H9 (cell line): ENCODE data around the gene CACNA1F. TPM values are rescaled to one million over a fixed set of nuclear protein-coding genes. Genes with fewer than 3 reads are reported as not detected.
A peak's percentile ranks its signal among the peaks of the same experiment; 100 is the strongest.

Source experiments
- DNase-seq: peaks from one replicate; pipeline ENCODE4 v3.0.0-alpha.2; 2017
- H2AFZ ChIP-seq: one replicate; pipeline ENCODE4 v1.6.1; 2013; ENCODE audit warnings: mild to moderate bottlenecking, low read length, control low read depth, moderate library complexity
- H2AK5ac ChIP-seq: 2 replicates; pipeline ENCODE4 v1.6.1; 2013; ENCODE audit warnings: low read length, control low read depth, mixed read lengths; ENCODE audit not compliant: insufficient read length
- H2BK120ac ChIP-seq: one replicate; pipeline ENCODE4 v1.6.1; 2013; ENCODE audit warnings: low read depth, mild to moderate bottlenecking, low read length, control low read depth, inconsistent platforms; ENCODE audit not compliant: poor library complexity, severe bottlenecking
- H2BK12ac ChIP-seq: 2 replicates; pipeline ENCODE4 v1.6.1; 2013; ENCODE audit warnings: low read length, control low read depth, mixed read lengths, low read depth; ENCODE audit not compliant: insufficient read length
- H2BK15ac ChIP-seq: 2 replicates; pipeline ENCODE4 v1.6.1; 2013; ENCODE audit warnings: low read depth, low read length, control low read depth
- H2BK20ac ChIP-seq: one replicate; pipeline ENCODE4 v1.6.1; 2013; ENCODE audit warnings: low read depth, mild to moderate bottlenecking, low read length, control low read depth, inconsistent platforms; ENCODE audit not compliant: poor library complexity, severe bottlenecking
- H2BK5ac ChIP-seq: 2 replicates; pipeline ENCODE4 v1.6.1; 2013; ENCODE audit warnings: low read length, control low read depth, mixed read lengths; ENCODE audit not compliant: insufficient read length
- H3K14ac ChIP-seq: 2 replicates; pipeline ENCODE4 v1.6.1; 2013; ENCODE audit warnings: low read length, control low read depth; ENCODE audit not compliant: insufficient read depth
- H3K18ac ChIP-seq: 2 replicates; pipeline ENCODE4 v1.6.1; 2013; ENCODE audit warnings: low read depth, mild to moderate bottlenecking, mixed read lengths, low read length, control low read depth; ENCODE audit not compliant: insufficient read length
- H3K23ac ChIP-seq: 2 replicates; pipeline ENCODE4 v1.6.1; 2013; ENCODE audit warnings: low read length, control low read depth, mixed read lengths, low read depth; ENCODE audit not compliant: insufficient read length
- H3K23me2 ChIP-seq: 2 replicates; pipeline ENCODE4 v1.6.1; 2013; ENCODE audit warnings: low read depth, mild to moderate bottlenecking, mixed read lengths, low read length, control low read depth; ENCODE audit not compliant: insufficient read length, poor library complexity, severe bottlenecking
- H3K27ac ChIP-seq: 2 replicates; pipeline ENCODE4 v1.5.1; 2013; ENCODE audit warnings: low read length, control low read depth, mixed read lengths, low read depth; ENCODE audit not compliant: insufficient read length
- H3K27me3 ChIP-seq: 2 replicates; pipeline ENCODE4 v1.6.1; 2013; ENCODE audit warnings: low read length, control low read depth, inconsistent platforms; ENCODE audit not compliant: insufficient read depth
- H3K4ac ChIP-seq: 2 replicates; pipeline ENCODE4 v1.6.1; 2013; ENCODE audit warnings: low read depth, mild to moderate bottlenecking, control low read depth, inconsistent platforms, low read length, moderate library complexity
- H3K4me1 ChIP-seq: 2 replicates; pipeline ENCODE4 v1.6.1; 2013; ENCODE audit warnings: low read length, control low read depth, inconsistent platforms; ENCODE audit not compliant: insufficient read depth
- H3K4me2 ChIP-seq: 2 replicates; pipeline ENCODE4 v1.6.1; 2013; ENCODE audit warnings: low read length, control low read depth, mixed read lengths; ENCODE audit not compliant: insufficient read length, insufficient read depth
- H3K56ac ChIP-seq: 2 replicates; pipeline ENCODE4 v1.6.1; 2013; ENCODE audit warnings: low read depth, mild to moderate bottlenecking, mixed read lengths, low read length, control low read depth; ENCODE audit not compliant: insufficient read length
- H3K79me1 ChIP-seq: 2 replicates; pipeline ENCODE4 v1.6.1; 2013; ENCODE audit warnings: low read depth, mild to moderate bottlenecking, moderate library complexity, low read length, control low read depth, inconsistent platforms; ENCODE audit not compliant: insufficient read depth, poor library complexity, severe bottlenecking
- H3K79me2 ChIP-seq: 2 replicates; pipeline ENCODE4 v1.6.1; 2013; ENCODE audit warnings: low read length, control low read depth, inconsistent platforms; ENCODE audit not compliant: insufficient read depth
- H3K9ac ChIP-seq: 2 replicates; pipeline ENCODE4 v1.6.1; 2013; ENCODE audit warnings: low read length, control low read depth, mixed read lengths; ENCODE audit not compliant: insufficient read length; ENCODE audit errors: extremely low read depth
- H3K9me3 ChIP-seq: one replicate; pipeline ENCODE4 v1.6.1; 2013; ENCODE audit warnings: low read depth, low read length, inconsistent platforms; ENCODE audit not compliant: control insufficient read depth
- H3T11ph ChIP-seq: one replicate; pipeline ENCODE4 v1.6.1; 2013; ENCODE audit warnings: mild to moderate bottlenecking, low read length, control low read depth, inconsistent platforms
- H4K20me1 ChIP-seq: one replicate; pipeline ENCODE4 v1.6.1; 2013; ENCODE audit not compliant: control insufficient read depth, insufficient read length, insufficient read depth
- H4K5ac ChIP-seq: 2 replicates; pipeline ENCODE4 v1.6.1; 2013; ENCODE audit warnings: low read depth, mild to moderate bottlenecking, mixed read lengths, low read length, control low read depth; ENCODE audit not compliant: insufficient read length
- H4K8ac ChIP-seq: replicated peaks from 2 replicates; pipeline ENCODE4 v1.6.1; 2013; ENCODE audit warnings: low read length, control low read depth, mixed read lengths, low read depth; ENCODE audit not compliant: insufficient read length
- H4K91ac ChIP-seq: 2 replicates; pipeline ENCODE4 v1.6.1; 2013; ENCODE audit warnings: low read depth, mild to moderate bottlenecking, moderate library complexity, mixed read lengths, low read length, control low read depth; ENCODE audit not compliant: insufficient read length
- H3K27ac Mint-ChIP-seq, 3 experiments: 2 replicates in 2 of 3; 3 replicates in 1 of 3; pipeline ENCODE4 v1.8.0; 2020 to 2021; ENCODE audit warnings: mixed read lengths in 3 of 3, mild to moderate bottlenecking in 1 of 3, moderate library complexity in 1 of 3
- H3K27me3 Mint-ChIP-seq: 2 replicates; pipeline ENCODE4 v1.8.0; 2021; ENCODE audit warnings: low read depth, mild to moderate bottlenecking, moderate library complexity, mixed read lengths
- H3K36me3 Mint-ChIP-seq, 3 experiments: 2 replicates in 2 of 3; 3 replicates in 1 of 3; pipeline ENCODE4 v1.8.0; 2020 to 2021; ENCODE audit warnings: low read depth in 3 of 3, mixed read lengths in 3 of 3; ENCODE audit not compliant: insufficient read depth in 1 of 3
- H3K4me1 Mint-ChIP-seq, 2 experiments: 2 replicates each; pipeline ENCODE4 v1.8.0; 2020; ENCODE audit warnings: mixed read lengths in 2 of 2
- H3K4me3 Mint-ChIP-seq, 2 experiments: 2 replicates in 1 of 2; 3 replicates in 1 of 2; pipeline ENCODE4 v1.8.0; 2020 to 2021; ENCODE audit warnings: mild to moderate bottlenecking in 2 of 2, mixed read lengths in 2 of 2, moderate library complexity in 1 of 2
- H3K9me3 Mint-ChIP-seq, 2 experiments: 2 replicates in 1 of 2; 3 replicates in 1 of 2; pipeline ENCODE4 v1.8.0; 2020; ENCODE audit warnings: mild to moderate bottlenecking in 2 of 2, mixed read lengths in 2 of 2, moderate library complexity in 1 of 2
- WGBS: extraction: QIAGEN DNeasy Blood & Tissue Kit; methylation state at CpG from one replicate; pipeline ENCODE4 v1.1.7; 2013; ENCODE audit warnings: missing lambda C conversion rate, low lambda C conversion rate, mixed read lengths; ENCODE audit not compliant: insufficient read length; ENCODE audit errors: extremely low coverage; 5-methylcytosine and 5-hydroxymethylcytosine counted together
- total RNA-seq: library from RNA; stranded (reverse); gene quantifications from 2 replicates; pipeline ENCODE4 v1.2.1, GENCODE V29; 2021
- TF ChIP-seq, protein P1 (sequence below): fragments of 200-600 bp; sonication (generic); conservative IDR thresholded peaks from 3 replicates; pipeline ENCODE4 v1.8.0; 2021; ENCODE audit warnings: antibody characterized with exemption, mild to moderate bottlenecking

CACNA1F gene
- total RNA-seq, 1 experiment from 2014 or later = 1.4 TPM

DNA sequence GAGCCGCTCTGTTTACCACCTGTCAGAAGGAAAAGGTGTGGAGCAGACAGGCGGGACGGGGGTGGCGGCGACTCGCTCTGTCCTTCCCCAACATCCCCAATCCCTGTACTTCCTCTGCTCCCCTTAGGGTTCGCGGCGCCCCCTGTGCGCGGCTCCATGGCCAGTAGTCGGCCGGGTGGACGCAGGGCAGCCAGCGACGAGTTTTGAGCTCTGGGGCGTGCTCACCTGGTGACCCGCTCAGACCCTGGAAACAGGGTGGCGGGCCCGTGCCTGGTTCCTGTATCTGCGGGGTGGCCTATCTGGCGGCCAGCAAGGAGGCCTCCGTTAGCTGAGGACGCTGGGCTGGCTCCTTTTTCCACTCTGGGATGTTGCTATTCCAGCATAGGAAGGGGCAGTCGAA is 75.9 kb downstream of the CACNA1F start:
- no peak overlapping the region for H3K9ac ChIP-seq
- H2AK5ac ChIP-seq = no peak overlapping the region
- peaks cover 19% of the 10 kb centered on the region for H3K27me3 Mint-ChIP-seq
- H3K9me3 Mint-ChIP-seq = peaks cover 61 to 72% of the 10 kb centered on the region in 2 experiments
- H3K27me3 ChIP-seq = no peaks in the 10 kb centered on the region; the same call in 1 of the 2 replicates
- no peak overlapping the region for H3K23ac ChIP-seq
- no peak overlapping the region for H2BK5ac ChIP-seq
- no peak overlapping the region for H2BK20ac ChIP-seq
- no peaks in the 10 kb centered on the region for H3K23me2 ChIP-seq
- H2BK15ac ChIP-seq = no peak overlapping the region
- H3K4me1 ChIP-seq = no peaks in the 10 kb centered on the region
- no peak overlapping the region for H3K56ac ChIP-seq
- peak overlapping the region; percentile 30 for H3K4me2 ChIP-seq
- WGBS = no CpG with 5 or more reads among the region's 25 CpGs
- TF ChIP-seq, protein P1, sequence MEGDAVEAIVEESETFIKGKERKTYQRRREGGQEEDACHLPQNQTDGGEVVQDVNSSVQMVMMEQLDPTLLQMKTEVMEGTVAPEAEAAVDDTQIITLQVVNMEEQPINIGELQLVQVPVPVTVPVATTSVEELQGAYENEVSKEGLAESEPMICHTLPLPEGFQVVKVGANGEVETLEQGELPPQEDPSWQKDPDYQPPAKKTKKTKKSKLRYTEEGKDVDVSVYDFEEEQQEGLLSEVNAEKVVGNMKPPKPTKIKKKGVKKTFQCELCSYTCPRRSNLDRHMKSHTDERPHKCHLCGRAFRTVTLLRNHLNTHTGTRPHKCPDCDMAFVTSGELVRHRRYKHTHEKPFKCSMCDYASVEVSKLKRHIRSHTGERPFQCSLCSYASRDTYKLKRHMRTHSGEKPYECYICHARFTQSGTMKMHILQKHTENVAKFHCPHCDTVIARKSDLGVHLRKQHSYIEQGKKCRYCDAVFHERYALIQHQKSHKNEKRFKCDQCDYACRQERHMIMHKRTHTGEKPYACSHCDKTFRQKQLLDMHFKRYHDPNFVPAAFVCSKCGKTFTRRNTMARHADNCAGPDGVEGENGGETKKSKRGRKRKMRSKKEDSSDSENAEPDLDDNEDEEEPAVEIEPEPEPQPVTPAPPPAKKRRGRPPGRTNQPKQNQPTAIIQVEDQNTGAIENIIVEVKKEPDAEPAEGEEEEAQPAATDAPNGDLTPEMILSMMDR = no peak
- no peaks in the 10 kb centered on the region for H3K79me1 ChIP-seq
- no peak overlapping the region; the same call in 1 of the 2 replicates for H3K14ac ChIP-seq
- H2BK12ac ChIP-seq = no peak overlapping the region
- no peaks in the 10 kb centered on the region for H4K20me1 ChIP-seq
- no peak overlapping the region for H3T11ph ChIP-seq
- H3K36me3 Mint-ChIP-seq = peaks cover 3 to 6% (median 4%) of the 10 kb centered on the region in 3 experiments; a peak in 5 of 7 replicates
- no peak overlapping the region for H3K4ac ChIP-seq
- peaks cover 14% of the 10 kb centered on the region for H3K9me3 ChIP-seq
- H4K5ac ChIP-seq = no peak overlapping the region
- no peaks in the 10 kb centered on the region for H3K79me2 ChIP-seq
- no peak overlapping the region for H3K27ac Mint-ChIP-seq
- H3K4me1 Mint-ChIP-seq = peaks cover 3 to 7% of the 10 kb centered on the region in 2 experiments
- DNase-seq = peak; percentile 35
- H4K91ac ChIP-seq = no peak overlapping the region
- H2BK120ac ChIP-seq = no peak overlapping the region
- H3K4me3 Mint-ChIP-seq = peak overlapping the region in 1 of 2 experiments; percentile 62; a peak in 2 of 5 replicates
- no peak overlapping the region for H4K8ac ChIP-seq
- H3K27ac ChIP-seq = no peak overlapping the region
- H2AFZ ChIP-seq = no peak overlapping the region
- H3K18ac ChIP-seq = no peak overlapping the region
